Smooth muscle cell (in vitro differentiated cells): Measurements from ENCODE around the gene TARBP2. TPM values are rescaled to one million over a fixed set of nuclear protein-coding genes. Genes with fewer than 3 reads are reported as not detected.

Experiments used
- DNase-seq: peaks from one replicate; lab custom pipeline; 2025; ENCODE audit not compliant: unreplicated experiment; lab: John Stamatoyannopoulos, UW
- H2AFZ ChIP-seq: fragments of 200-600 bp; sonication (generic); 2 replicates; pipeline ENCODE4 v1.6.0; 2016; ENCODE audit warnings: antibody characterized with exemption, low read depth, mild to moderate bottlenecking
- H3F3A ChIP-seq: fragments of 200-600 bp; sonication (generic); 2 replicates; pipeline ENCODE4 v1.6.0; 2017; ENCODE audit warnings: antibody characterized with exemption, low read depth
- H3K27ac ChIP-seq: fragments of 200-600 bp; sonication (generic); 2 replicates; pipeline ENCODE4 v1.5.1; 2016; ENCODE audit warnings: low read depth, mild to moderate bottlenecking
- H3K27me3 ChIP-seq: fragments of 200-600 bp; sonication (generic); 2 replicates; pipeline ENCODE4 v1.6.1; 2016; ENCODE audit warnings: low read depth, mild to moderate bottlenecking
- H3K36me3 ChIP-seq: fragments of 200-600 bp; sonication (generic); 2 replicates; pipeline ENCODE4 v1.5.1; 2016; ENCODE audit warnings: low read depth
- H3K4me1 ChIP-seq: fragments of 200-600 bp; sonication (generic); 2 replicates; pipeline ENCODE4 v1.5.1; 2016; ENCODE audit warnings: low read depth
- H3K4me2 ChIP-seq: fragments of 200-600 bp; sonication (generic); 2 replicates; pipeline ENCODE4 v1.6.0; 2016; ENCODE audit warnings: mild to moderate bottlenecking
- H3K4me3 ChIP-seq: fragments of 200-600 bp; sonication (generic); 2 replicates; pipeline ENCODE4 v1.5.1; 2016; ENCODE audit warnings: mild to moderate bottlenecking
- H3K79me2 ChIP-seq: fragments of 200-600 bp; sonication (generic); 2 replicates; pipeline ENCODE4 v1.6.0; 2016; ENCODE audit warnings: low read depth, mild to moderate bottlenecking
- H3K9ac ChIP-seq: fragments of 200-600 bp; sonication (generic); 2 replicates; pipeline ENCODE4 v1.6.0; 2016; ENCODE audit warnings: low read depth
- H3K9me3 ChIP-seq: fragments of 200-600 bp; sonication (generic); replicated peaks from 2 replicates; pipeline ENCODE4 v1.5.1; 2016; ENCODE audit warnings: low read depth
- H4K20me1 ChIP-seq: fragments of 200-600 bp; sonication (generic); 2 replicates; pipeline ENCODE4 v1.6.0; 2016; ENCODE audit warnings: low read depth
- WGBS: methylation state at CpG from one replicate; pipeline ENCODE4 v1.1.7; 2016; ENCODE audit warnings: low lambda C conversion rate; 5-methylcytosine and 5-hydroxymethylcytosine counted together
- polyA plus RNA-seq: library from polyadenylated mRNA; unstranded; fragments of >200 nt; fragmentation: Nextera tagmentation; extraction: Ambion mirVana; gene quantifications from 2 replicates; pipeline ENCODE4 v1.2.1, GENCODE V29; 2016
- total RNA-seq: library from RNA; depleted of rRNA; stranded (reverse); fragments of >200 nt; gene quantifications from 2 replicates; pipeline ENCODE4 v1.2.3, GENCODE V29; 2014
- TF ChIP-seq, protein P1 (sequence below): fragments of 200-600 bp; sonication (generic); IDR thresholded peaks from 2 replicates; pipeline ENCODE4 v1.5.1; 2017; ENCODE audit warnings: borderline replicate concordance, mild to moderate bottlenecking, antibody characterized with exemption; ENCODE audit not compliant: insufficient read depth, poor library complexity, severe bottlenecking

Gene TARBP2
- total and polyA plus RNA-seq, 2 experiments from 2014 or later, result 31.8 to 47.5 TPM

DNA sequence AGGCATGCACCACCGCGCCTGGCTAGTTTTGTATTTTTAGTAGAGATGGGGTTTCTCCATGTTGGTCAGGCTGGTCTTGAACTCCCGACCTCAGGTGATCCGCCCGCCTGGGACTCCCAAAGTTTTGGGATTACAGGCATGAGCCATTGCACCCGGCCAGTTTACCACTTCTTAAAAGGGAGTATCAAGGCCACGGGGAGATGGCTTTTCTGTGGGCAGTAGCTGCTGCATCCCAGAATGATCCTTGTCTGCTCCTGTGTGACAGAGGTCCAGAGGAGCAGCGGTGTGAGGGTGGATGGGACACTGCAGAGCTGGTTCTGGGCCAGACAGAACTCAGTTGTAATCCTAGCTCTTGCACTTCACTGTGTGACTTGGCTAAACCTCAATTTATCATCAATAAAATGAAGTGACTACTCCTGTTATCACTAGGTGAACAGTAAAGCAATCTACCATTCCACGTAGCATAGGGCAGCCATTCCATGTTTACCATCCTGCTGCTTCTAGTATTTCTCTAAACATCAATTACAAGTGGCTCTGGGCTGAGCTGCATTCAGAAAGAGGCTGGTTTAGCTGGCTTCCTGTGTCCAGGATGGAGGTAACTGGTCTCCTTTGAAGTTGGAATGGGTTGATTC, 9.2 kb downstream of the TARBP2 start:
- no peak overlapping the region for H3K4me3 ChIP-seq
- H3K27me3 ChIP-seq, result no peaks in the 10 kb centered on the region
- peaks cover 10% of the 10 kb centered on the region for H3F3A ChIP-seq
- H3K4me1 ChIP-seq, result no peaks in the 10 kb centered on the region
- no peaks in the 10 kb centered on the region for H3K79me2 ChIP-seq
- TF ChIP-seq, protein P1, sequence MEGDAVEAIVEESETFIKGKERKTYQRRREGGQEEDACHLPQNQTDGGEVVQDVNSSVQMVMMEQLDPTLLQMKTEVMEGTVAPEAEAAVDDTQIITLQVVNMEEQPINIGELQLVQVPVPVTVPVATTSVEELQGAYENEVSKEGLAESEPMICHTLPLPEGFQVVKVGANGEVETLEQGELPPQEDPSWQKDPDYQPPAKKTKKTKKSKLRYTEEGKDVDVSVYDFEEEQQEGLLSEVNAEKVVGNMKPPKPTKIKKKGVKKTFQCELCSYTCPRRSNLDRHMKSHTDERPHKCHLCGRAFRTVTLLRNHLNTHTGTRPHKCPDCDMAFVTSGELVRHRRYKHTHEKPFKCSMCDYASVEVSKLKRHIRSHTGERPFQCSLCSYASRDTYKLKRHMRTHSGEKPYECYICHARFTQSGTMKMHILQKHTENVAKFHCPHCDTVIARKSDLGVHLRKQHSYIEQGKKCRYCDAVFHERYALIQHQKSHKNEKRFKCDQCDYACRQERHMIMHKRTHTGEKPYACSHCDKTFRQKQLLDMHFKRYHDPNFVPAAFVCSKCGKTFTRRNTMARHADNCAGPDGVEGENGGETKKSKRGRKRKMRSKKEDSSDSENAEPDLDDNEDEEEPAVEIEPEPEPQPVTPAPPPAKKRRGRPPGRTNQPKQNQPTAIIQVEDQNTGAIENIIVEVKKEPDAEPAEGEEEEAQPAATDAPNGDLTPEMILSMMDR, result no peak
- WGBS, result 93% methylated on average over 9 of the region's 9 CpGs
- H4K20me1 ChIP-seq, result no peaks in the 10 kb centered on the region
- no peak overlapping the region for H3K9ac ChIP-seq
- no peak overlapping the region for H3K4me2 ChIP-seq
- no peak overlapping the region for H2AFZ ChIP-seq
- H3K9me3 ChIP-seq, result no peaks in the 10 kb centered on the region
- no peak for DNase-seq
- no peak overlapping the region for H3K27ac ChIP-seq
- peaks cover 2% of the 10 kb centered on the region for H3K36me3 ChIP-seq

DNA sequence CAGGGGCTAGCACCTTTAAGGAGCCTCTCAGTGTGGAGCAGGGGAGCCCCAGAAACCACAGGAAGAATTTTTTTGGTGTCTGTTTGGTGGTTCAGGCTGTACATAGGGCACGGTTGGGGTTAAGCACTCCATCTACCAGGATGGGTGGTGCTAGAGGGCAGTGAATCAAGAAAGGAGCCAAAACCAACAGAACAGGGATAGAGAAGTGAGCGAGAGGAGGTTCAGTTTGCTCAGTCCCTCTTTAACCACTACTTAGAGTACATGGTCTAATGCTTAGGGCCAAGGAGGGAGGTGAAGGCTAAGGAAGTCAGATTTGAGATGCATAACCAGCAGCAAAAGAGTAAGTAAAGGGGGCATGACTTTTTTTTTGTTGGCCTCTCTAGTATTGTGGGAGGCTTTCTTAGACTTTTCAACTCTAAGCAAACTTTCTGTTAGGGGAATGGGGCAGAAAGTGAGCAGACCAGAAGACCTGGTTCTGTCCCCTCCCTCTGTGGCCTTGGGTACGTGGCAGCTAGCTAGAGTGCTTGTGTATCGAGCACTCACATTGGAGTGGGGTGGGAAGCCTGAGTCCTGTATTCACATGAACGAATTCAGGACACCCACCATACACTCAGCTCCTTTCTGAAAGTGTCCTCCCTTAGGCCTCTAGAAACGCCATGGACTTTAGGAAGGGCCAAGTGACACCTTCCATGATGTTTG, 12.8 kb downstream of the TARBP2 start:
- H3K4me1 ChIP-seq, result no peaks in the 10 kb centered on the region
- TF ChIP-seq, protein P1, result no peak
- H3K4me3 ChIP-seq, result no peak overlapping the region
- H3K27ac ChIP-seq, result no peak overlapping the region
- peaks cover 7% of the 10 kb centered on the region for H3K36me3 ChIP-seq
- H3K79me2 ChIP-seq, result no peaks in the 10 kb centered on the region
- no peaks in the 10 kb centered on the region for H3K27me3 ChIP-seq
- no peaks in the 10 kb centered on the region for H4K20me1 ChIP-seq
- no peak overlapping the region for H2AFZ ChIP-seq
- no peak for DNase-seq
- WGBS, result 93% methylated on average over 6 of the region's 6 CpGs
- H3F3A ChIP-seq, result peaks cover 7% of the 10 kb centered on the region
- H3K9me3 ChIP-seq, result no peaks in the 10 kb centered on the region
- no peak overlapping the region for H3K9ac ChIP-seq
- no peak overlapping the region for H3K4me2 ChIP-seq

DNA sequence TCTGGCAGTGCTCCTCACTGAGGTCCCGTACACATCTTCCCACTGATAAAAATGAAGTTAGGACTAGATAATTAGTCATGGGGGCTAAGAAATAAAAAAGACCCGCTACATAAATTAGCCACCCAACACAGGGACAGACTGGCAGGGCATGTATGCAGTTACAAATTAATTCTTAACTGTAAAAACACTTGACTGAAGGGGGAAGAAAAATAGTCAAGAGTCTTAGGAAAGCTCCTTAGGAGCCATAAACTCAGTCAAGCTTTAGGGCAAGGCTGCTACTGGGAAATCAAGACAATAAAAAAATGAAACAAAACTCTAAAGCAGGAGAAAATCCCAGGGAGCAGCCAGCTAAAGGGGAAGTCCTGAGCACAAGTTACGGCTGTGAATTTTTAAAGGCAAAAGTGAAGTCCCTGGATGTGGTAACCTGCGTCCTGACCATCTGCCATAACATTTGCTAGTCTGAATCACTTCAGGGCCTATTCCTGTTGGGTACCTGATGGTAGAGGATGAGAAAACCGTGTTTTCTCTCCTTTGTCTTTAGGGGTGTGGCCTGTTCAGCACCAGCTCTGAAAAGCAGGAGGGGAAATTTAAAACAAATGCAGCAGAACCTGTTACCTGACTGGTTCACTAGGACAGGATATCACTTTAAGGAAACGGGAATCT, 13.7 kb downstream of the TARBP2 start:
- H4K20me1 ChIP-seq, result no peaks in the 10 kb centered on the region
- H3K4me3 ChIP-seq, result no peak overlapping the region
- H3K4me2 ChIP-seq, result no peak overlapping the region
- H3K4me1 ChIP-seq, result no peaks in the 10 kb centered on the region
- no peak overlapping the region for H3K9ac ChIP-seq
- WGBS, result 94% methylated on average over 6 of the region's 6 CpGs
- no peaks in the 10 kb centered on the region for H3K79me2 ChIP-seq
- peaks cover 7% of the 10 kb centered on the region for H3K36me3 ChIP-seq
- H3F3A ChIP-seq, result peaks cover 3% of the 10 kb centered on the region
- H3K27me3 ChIP-seq, result no peaks in the 10 kb centered on the region
- H3K9me3 ChIP-seq, result no peaks in the 10 kb centered on the region
- DNase-seq, result no peak
- no peak overlapping the region for H2AFZ ChIP-seq
- TF ChIP-seq, protein P1, result no peak
- H3K27ac ChIP-seq, result no peak overlapping the region
